Testis (tissue), 2 donors: ENCODE data around the gene GRIK1.

Experiments
- POLR2A ChIP-seq: fragments of 450-650 bp; IDR thresholded peaks from one replicate; pipeline ENCODE4 v1.6.1; 2017; ENCODE audit warnings: antibody characterized with exemption, mild to moderate bottlenecking, moderate library complexity
- TF ChIP-seq, protein P1 (sequence below), 3 experiments: fragments of 450-650 bp in 2 of 3; fragments of 200-600 bp in 1 of 3; sonication (generic) in 1 of 3; IDR thresholded peaks; one replicate each; pipeline ENCODE4 v1.5.1; 2016 to 2019; ENCODE audit warnings: antibody characterized with exemption in 3 of 3, mild to moderate bottlenecking in 2 of 3, moderate library complexity in 1 of 3

DNA sequence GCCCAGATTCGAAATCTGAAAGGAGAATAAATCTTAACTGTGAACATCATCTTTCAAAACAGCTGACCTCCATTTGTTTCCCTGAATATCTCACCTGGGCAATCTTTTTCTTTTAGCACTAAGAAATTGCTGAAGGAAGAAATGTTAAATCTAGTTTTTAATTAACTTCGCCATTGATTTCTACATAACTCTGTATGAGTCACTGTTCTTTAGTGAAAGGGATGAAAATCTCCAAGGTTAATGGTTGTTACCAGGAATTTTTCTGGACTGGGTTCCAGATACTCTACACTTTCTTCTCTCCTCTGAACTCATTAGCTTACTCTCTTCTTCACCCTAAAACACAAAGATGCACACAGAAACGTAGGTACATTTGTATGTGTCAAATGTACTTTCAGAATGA is 405.3 kb downstream of the GRIK1 start:
- TF ChIP-seq, protein P1, sequence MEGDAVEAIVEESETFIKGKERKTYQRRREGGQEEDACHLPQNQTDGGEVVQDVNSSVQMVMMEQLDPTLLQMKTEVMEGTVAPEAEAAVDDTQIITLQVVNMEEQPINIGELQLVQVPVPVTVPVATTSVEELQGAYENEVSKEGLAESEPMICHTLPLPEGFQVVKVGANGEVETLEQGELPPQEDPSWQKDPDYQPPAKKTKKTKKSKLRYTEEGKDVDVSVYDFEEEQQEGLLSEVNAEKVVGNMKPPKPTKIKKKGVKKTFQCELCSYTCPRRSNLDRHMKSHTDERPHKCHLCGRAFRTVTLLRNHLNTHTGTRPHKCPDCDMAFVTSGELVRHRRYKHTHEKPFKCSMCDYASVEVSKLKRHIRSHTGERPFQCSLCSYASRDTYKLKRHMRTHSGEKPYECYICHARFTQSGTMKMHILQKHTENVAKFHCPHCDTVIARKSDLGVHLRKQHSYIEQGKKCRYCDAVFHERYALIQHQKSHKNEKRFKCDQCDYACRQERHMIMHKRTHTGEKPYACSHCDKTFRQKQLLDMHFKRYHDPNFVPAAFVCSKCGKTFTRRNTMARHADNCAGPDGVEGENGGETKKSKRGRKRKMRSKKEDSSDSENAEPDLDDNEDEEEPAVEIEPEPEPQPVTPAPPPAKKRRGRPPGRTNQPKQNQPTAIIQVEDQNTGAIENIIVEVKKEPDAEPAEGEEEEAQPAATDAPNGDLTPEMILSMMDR (IDR thresholded peaks at IDR 0.05): no peak
- no peak for TF ChIP-seq POLR2A
